Activated CD4-positive, alpha-beta T cell treated with anti-CD3 and anti-CD28 coated beads, Interleukin-10, Interleukin-2, amounts not matched to agents 100 ng/mL and 50 ng/mL, durations not matched to agents 16 hours and 8 hours (primary cell): ENCODE measurements around the gene B2M.
"Not testable (repeated sequence)": the region's sequence is repeated elsewhere in the genome, so short reads cannot be mapped to it uniquely, and the experiment has no call there.

Experiments
- DNase-seq: peaks from one replicate; pipeline ENCODE4 v3.0.0-alpha.2; 2020

Gene B2M

DNA sequence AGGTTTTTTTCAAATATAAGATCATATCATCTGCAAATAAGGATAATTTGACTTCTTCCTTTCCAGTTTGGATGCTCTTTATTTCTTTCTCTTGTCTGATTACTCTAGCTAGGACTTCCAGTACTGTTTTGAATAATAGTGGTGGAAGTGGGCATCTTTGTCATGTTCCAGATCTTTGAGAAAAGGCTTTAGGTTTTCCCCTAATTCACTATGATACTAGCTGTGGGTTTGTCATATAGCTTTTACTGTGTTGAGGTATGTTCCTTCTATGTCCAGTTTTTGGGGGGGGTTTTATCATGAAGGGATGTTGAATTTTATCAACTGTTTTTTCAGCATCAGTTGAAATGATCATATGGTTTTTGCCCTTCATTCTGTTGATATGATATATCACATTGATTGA lies 10.6 kb upstream of the B2M start:
- not testable (repeated sequence) for DNase-seq

DNA sequence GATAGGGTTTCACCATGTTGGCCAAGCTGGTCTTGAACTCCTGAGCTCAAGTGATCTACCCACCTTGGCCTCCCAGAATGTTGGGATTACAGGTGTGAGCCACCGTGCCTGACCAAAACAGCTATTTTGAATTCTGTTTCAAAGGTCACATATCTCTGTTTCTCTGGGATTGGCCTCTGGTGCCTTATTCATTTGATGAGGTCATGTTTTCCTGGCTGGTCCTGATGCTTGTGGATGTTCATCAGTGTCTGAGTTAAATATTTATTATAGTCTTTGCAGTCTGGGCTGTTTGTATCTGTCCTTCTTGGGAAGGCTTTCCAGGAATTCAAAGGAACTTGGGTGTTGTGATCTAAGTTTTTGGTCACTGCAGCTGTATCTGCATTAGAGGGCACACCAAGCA lies 5.3 kb upstream of the B2M start:
- DNase-seq = no peak

DNA sequence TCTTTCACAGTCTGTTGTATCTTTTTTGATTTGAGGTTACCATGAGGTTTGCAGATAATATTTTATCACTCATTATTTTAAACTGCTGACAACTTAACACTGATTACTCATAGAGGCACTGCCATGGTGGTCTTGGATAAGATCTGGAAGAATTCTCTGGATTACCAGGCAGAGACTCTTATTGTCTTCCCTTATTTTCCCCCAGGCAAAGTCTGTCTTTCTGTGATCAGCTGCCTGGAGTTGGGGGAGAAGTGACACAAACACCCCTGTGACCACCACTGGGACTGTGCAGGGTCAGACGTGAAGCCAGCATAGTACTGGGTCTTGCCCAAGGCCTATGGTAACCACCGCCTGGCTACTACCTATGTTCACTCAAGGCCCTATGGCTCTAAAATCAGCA lies 4.9 kb upstream of the B2M start:
- no peak for DNase-seq

DNA sequence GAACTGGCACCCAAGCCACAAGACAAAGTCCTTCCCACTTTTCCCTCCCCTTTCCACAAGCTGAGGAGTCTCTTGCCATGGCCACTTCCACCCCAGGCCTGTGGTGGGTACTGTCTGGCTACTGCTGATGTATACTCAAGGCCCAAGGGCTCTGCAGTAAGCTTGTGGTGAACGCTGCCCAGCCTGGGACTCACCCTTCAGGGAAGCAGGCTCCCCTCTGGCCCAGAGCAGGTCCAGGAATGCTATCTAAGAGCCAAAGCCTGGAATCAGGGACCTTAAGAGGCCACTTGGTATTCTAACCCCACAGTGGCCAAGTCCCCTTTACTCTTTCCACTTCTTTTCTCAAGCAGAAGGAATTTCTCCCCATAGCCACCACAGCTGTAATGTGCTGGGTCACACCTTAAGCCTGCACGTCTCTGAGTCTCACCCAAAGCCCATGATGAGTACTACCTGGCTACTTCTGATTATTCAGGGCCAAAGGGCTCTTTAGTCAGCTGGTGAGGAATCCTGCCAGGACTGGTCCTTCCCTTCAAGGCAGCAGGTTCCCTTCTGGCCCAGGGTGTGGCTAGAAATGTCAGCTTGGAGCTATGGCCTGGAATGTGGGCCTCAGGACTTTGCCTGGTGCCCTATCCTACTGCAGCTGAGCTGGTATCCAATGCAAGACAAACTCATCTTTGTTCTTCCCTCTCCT lies 4.2 kb upstream of the B2M start:
- DNase-seq = no peak

DNA sequence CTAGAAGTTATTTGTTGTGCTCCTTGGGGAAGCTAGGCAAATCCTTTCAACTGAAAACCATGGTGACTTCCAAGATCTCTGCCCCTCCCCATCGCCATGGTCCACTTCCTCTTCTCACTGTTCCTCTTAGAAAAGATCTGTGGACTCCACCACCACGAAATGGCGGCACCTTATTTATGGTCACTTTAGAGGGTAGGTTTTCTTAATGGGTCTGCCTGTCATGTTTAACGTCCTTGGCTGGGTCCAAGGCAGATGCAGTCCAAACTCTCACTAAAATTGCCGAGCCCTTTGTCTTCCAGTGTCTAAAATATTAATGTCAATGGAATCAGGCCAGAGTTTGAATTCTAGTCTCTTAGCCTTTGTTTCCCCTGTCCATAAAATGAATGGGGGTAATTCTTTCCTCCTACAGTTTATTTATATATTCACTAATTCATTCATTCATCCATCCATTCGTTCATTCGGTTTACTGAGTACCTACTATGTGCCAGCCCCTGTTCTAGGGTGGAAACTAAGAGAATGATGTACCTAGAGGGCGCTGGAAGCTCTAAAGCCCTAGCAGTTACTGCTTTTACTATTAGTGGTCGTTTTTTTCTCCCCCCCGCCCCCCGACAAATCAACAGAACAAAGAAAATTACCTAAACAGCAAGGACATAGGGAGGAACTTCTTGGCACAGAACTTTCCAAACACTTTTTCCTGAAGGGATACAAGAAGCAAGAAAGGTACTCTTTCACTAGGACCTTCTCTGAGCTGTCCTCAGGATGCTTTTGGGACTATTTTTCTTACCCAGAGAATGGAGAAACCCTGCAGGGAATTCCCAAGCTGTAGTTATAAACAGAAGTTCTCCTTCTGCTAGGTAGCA lies 851 bp upstream of the B2M start:
- peak; percentile 71 for DNase-seq

DNA sequence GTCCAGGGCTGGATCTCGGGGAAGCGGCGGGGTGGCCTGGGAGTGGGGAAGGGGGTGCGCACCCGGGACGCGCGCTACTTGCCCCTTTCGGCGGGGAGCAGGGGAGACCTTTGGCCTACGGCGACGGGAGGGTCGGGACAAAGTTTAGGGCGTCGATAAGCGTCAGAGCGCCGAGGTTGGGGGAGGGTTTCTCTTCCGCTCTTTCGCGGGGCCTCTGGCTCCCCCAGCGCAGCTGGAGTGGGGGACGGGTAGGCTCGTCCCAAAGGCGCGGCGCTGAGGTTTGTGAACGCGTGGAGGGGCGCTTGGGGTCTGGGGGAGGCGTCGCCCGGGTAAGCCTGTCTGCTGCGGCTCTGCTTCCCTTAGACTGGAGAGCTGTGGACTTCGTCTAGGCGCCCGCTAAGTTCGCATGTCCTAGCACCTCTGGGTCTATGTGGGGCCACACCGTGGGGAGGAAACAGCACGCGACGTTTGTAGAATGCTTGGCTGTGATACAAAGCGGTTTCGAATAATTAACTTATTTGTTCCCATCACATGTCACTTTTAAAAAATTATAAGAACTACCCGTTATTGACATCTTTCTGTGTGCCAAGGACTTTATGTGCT lies 527 bp downstream of the B2M start:
- peak; percentile 66 for DNase-seq

DNA sequence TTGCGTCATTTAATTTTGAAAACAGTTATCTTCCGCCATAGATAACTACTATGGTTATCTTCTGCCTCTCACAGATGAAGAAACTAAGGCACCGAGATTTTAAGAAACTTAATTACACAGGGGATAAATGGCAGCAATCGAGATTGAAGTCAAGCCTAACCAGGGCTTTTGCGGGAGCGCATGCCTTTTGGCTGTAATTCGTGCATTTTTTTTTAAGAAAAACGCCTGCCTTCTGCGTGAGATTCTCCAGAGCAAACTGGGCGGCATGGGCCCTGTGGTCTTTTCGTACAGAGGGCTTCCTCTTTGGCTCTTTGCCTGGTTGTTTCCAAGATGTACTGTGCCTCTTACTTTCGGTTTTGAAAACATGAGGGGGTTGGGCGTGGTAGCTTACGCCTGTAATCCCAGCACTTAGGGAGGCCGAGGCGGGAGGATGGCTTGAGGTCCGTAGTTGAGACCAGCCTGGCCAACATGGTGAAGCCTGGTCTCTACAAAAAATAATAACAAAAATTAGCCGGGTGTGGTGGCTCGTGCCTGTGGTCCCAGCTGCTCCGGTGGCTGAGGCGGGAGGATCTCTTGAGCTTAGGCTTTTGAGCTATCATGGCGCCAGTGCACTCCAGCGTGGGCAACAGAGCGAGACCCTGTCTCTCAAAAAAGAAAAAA lies 1.2 kb downstream of the B2M start:
- peak; percentile 82 for DNase-seq

DNA sequence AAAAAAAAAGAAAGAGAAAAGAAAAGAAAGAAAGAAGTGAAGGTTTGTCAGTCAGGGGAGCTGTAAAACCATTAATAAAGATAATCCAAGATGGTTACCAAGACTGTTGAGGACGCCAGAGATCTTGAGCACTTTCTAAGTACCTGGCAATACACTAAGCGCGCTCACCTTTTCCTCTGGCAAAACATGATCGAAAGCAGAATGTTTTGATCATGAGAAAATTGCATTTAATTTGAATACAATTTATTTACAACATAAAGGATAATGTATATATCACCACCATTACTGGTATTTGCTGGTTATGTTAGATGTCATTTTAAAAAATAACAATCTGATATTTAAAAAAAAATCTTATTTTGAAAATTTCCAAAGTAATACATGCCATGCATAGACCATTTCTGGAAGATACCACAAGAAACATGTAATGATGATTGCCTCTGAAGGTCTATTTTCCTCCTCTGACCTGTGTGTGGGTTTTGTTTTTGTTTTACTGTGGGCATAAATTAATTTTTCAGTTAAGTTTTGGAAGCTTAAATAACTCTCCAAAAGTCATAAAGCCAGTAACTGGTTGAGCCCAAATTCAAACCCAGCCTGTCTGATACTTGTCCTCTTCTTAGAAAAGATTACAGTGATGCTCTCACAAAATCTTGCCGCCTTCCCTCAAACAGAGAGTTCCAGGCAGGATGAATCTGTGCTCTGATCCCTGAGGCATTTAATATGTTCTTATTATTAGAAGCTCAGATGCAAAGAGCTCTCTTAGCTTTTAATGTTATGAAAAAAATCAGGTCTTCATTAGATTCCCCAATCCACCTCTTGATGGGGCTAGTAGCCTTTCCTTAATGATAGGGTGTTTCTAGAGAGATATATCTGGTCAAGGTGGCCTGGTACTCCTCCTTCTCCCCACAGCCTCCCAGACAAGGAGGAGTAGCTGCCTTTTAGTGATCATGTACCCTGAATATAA lies 2.0 kb downstream of the B2M start:
- DNase-seq = no peak

DNA sequence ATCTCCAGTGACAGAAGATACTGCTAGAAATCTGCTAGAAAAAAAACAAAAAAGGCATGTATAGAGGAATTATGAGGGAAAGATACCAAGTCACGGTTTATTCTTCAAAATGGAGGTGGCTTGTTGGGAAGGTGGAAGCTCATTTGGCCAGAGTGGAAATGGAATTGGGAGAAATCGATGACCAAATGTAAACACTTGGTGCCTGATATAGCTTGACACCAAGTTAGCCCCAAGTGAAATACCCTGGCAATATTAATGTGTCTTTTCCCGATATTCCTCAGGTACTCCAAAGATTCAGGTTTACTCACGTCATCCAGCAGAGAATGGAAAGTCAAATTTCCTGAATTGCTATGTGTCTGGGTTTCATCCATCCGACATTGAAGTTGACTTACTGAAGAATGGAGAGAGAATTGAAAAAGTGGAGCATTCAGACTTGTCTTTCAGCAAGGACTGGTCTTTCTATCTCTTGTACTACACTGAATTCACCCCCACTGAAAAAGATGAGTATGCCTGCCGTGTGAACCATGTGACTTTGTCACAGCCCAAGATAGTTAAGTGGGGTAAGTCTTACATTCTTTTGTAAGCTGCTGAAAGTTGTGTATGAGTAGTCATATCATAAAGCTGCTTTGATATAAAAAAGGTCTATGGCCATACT lies 4.0 kb downstream of the B2M start:
- DNase-seq = no peak

DNA sequence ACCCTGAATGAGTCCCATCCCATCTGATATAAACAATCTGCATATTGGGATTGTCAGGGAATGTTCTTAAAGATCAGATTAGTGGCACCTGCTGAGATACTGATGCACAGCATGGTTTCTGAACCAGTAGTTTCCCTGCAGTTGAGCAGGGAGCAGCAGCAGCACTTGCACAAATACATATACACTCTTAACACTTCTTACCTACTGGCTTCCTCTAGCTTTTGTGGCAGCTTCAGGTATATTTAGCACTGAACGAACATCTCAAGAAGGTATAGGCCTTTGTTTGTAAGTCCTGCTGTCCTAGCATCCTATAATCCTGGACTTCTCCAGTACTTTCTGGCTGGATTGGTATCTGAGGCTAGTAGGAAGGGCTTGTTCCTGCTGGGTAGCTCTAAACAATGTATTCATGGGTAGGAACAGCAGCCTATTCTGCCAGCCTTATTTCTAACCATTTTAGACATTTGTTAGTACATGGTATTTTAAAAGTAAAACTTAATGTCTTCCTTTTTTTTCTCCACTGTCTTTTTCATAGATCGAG lies 4.5 kb downstream of the B2M start:
- no peak for DNase-seq

DNA sequence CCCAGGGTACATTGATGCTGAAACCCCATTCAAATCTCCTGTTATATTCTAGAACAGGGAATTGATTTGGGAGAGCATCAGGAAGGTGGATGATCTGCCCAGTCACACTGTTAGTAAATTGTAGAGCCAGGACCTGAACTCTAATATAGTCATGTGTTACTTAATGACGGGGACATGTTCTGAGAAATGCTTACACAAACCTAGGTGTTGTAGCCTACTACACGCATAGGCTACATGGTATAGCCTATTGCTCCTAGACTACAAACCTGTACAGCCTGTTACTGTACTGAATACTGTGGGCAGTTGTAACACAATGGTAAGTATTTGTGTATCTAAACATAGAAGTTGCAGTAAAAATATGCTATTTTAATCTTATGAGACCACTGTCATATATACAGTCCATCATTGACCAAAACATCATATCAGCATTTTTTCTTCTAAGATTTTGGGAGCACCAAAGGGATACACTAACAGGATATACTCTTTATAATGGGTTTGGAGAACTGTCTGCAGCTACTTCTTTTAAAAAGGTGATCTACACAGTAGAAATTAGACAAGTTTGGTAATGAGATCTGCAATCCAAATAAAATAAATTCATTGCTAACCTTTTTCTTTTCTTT lies 5.8 kb downstream of the B2M start:
- no peak for DNase-seq

DNA sequence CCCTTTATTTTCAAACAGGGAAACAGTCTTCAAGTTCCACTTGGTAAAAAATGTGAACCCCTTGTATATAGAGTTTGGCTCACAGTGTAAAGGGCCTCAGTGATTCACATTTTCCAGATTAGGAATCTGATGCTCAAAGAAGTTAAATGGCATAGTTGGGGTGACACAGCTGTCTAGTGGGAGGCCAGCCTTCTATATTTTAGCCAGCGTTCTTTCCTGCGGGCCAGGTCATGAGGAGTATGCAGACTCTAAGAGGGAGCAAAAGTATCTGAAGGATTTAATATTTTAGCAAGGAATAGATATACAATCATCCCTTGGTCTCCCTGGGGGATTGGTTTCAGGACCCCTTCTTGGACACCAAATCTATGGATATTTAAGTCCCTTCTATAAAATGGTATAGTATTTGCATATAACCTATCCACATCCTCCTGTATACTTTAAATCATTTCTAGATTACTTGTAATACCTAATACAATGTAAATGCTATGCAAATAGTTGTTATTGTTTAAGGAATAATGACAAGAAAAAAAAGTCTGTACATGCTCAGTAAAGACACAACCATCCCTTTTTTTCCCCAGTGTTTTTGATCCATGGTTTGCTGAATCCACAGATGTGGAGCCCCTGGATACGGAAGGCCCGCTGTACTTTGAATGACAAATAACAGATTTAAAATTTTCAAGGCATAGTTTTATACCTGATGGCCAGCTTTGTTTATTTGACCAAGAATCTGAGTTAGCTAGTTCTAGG lies 7.0 kb downstream of the B2M start:
- DNase-seq = no peak

DNA sequence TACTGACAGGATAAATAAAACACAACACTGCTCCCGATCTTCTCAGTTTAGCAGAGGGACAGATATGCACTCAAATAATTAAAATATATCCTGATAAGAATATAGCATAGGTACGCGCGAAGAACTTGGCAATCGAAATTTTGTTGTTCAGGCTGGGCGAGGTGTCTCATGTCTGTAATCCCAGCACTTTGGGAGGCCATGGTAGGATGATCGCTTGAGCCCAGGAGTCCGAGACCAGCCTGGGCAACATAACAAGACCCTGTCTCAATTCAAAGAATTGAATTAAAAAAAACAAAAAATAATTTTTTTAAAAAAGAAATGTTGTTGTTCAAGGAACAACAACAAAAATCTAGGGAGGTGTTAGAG lies 7.6 kb downstream of the B2M start:
- DNase-seq = no peak

DNA sequence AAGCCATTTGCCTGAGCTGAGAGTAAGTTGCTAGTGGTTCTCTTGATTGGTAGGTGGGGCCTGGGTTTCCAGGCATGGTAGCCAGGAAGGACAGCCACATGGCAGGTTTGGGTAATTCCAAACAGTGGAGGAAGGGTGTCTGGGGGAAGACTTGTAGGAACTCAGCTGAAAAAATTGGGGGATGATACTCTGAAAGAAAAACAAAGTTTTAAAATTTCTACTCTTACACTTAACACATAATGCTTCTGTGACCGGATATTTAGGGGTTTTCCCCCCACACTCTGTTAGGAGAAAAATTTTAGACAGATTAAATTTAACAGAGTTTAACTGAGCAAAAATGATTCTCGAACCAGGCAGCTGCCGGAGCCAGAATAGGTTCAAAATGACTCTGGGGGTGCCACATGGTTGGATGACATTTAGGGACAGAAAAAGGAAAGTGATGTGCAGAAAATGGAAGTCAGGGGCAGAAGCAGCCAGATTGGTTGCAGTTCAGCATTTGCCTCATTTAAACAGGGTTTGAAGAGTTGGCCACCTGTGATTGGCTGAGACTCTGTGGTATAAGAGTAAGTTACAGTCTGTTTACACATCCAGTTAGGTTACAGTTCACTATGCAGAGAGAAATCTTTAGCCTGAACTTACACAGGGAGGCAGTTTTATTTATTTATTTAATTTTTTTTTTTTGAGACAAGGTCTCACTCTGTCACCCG lies 8.1 kb downstream of the B2M start:
- DNase-seq = peak; percentile 90

DNA sequence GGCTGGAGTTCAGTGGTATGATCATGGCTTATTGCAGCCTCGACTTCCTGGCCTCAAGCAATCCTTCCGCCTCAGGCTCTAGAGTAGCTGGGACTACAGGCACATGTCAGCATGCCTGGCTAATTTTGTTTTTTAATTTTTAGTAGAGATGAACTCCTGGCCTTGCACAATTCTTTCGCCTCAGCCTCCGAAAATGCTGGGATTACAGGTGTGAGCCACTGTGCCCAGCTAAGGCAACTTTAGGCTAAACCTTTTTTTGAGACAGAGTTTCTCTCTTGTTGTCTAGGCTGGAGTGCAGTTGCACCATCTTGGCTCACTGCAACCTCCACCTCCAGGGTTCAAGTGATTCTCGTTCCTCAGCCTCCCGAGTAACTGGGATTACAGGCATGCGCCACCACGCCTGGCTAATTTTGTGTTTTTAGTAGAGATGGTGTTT lies 8.7 kb downstream of the B2M start:
- DNase-seq = not testable (repeated sequence)

DNA sequence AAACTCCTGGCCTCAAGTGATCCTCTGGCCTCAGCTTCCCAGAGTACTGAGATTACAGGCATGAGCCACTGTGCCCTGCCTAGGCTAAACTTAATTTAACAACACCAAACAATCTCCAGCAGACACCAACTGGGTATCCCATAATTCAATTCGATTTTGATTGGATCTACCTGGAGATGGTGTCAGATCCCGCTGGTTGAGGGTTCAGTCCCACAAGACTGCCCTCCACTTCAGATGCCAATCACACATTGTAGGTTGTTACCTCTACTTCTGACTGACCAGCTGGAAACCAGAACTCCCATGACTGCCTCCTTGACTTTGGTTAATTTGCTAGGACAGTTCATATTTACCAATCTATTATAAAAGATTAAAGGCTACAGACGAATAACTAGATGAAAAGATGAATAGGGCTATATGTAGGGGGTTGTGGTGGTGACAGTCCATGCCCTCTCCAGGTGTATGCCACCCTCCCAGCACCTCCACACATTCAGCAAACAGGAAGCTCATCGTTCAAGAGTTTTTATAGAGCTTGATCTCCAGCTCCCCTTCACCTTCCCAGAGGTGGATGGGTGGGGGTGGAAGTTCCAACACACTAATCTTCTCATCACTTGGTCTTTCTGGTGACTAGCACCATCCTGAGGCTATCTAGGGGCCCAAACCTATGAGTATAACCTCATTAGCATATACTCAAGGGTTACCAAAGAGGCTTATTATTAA lies 9.3 kb downstream of the B2M start:
- DNase-seq = no peak

DNA sequence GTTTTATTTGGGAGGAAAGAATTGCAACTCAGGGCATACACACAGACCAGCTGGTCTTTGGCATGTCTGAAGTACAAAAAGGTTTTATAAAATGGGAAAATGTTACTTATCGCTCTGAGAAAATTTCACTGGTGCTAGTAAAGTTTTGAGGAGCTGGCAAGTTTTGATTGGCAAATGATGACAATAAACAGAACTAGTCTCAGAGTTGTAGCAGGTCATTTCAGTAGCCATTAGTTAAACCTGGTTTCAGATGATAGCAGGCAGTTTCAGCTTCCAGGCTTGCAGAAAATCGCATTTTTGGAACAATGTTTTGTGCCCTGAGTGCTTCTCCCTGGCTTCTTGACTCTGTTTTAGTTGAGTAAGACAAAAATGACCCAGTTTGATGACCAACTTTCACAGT lies 10.7 kb downstream of the B2M start:
- DNase-seq = no peak

DNA sequence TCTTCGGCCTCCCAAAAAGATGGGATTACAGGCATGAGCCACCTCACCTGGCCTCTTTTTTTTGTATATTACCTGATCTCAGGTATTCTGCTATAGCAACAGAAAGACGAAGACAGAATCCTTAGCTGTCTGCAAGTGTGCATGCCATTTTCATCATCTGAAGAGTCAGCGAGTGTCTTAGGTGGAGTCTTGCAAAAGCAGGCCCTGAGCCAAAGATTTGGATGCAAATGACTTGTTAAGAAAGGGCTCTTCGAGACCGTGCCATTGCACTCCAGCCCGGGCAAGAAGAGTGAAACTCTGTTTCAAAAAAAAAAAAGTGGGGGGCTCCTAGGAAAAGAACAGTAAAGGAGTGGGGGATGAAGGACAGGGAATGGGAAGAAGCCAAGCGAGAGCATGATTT lies 14.8 kb downstream of the B2M start:
- no peak for DNase-seq
